Mucosa of rectum (tissue), 2 donors: Measurements from ENCODE around the gene USP16.
"Not testable (repeated sequence)": the region's sequence is repeated elsewhere in the genome, so short reads cannot be mapped to it uniquely, and the experiment has no call there.

Experiments used
- H3K27ac ChIP-seq, 2 donors: one replicate each; pipeline ENCODE4 v1.7.0; 2013; ENCODE audit warnings: inconsistent platforms in 2 of 2, low read depth in 2 of 2, low read length in 2 of 2
- H3K27me3 ChIP-seq, 2 donors: one replicate each; pipeline ENCODE4 v1.7.0; 2013; ENCODE audit warnings: low read length in 2 of 2; ENCODE audit not compliant: control insufficient read depth in 2 of 2, insufficient read depth in 2 of 2
- H3K36me3 ChIP-seq, 2 donors: one replicate each; pipeline ENCODE4 v1.7.0; 2013; ENCODE audit warnings: low read length in 2 of 2; ENCODE audit not compliant: control insufficient read depth in 2 of 2, insufficient read depth in 2 of 2
- H3K4me1 ChIP-seq, 2 donors: one replicate each; pipeline ENCODE4 v1.7.0; 2013; ENCODE audit warnings: low read length in 2 of 2, mild to moderate bottlenecking in 1 of 2; ENCODE audit not compliant: control insufficient read depth in 2 of 2, insufficient read depth in 2 of 2
- H3K4me3 ChIP-seq, 2 donors: one replicate each; pipeline ENCODE4 v1.7.0; 2013; ENCODE audit warnings: low read length in 2 of 2
- H3K9ac ChIP-seq, 2 donors: one replicate each; pipeline ENCODE4 v1.7.0; 2013; ENCODE audit warnings: low read length in 2 of 2, low read depth in 1 of 2, mild to moderate bottlenecking in 1 of 2
- H3K9me3 ChIP-seq, 2 donors: one replicate each; pipeline ENCODE4 v1.7.0; 2013; ENCODE audit warnings: low read length in 2 of 2; ENCODE audit not compliant: control insufficient read depth in 2 of 2
- donor health status: healthy.
- donor health status: Normal muscosa, but diverticular disease.

Gene USP16

GRCh38 chr21:29056538-29057050, 32.1 kb downstream of the USP16 start:
- Histone ChIP-seq H3K36me3 (peaks cover 56 to 74% of the 10 kb centered on the region in 2 donors), H3K4me1 (peaks cover 0 to 4% of the 10 kb centered on the region in 2 donors), H3K9me3 (no peaks in the 10 kb centered on the region), H3K27me3 (no peaks in the 10 kb centered on the region), H3K27ac (no peak overlapping the region), H3K4me3 (no peak overlapping the region), H3K9ac (no peak overlapping the region)

DNA sequence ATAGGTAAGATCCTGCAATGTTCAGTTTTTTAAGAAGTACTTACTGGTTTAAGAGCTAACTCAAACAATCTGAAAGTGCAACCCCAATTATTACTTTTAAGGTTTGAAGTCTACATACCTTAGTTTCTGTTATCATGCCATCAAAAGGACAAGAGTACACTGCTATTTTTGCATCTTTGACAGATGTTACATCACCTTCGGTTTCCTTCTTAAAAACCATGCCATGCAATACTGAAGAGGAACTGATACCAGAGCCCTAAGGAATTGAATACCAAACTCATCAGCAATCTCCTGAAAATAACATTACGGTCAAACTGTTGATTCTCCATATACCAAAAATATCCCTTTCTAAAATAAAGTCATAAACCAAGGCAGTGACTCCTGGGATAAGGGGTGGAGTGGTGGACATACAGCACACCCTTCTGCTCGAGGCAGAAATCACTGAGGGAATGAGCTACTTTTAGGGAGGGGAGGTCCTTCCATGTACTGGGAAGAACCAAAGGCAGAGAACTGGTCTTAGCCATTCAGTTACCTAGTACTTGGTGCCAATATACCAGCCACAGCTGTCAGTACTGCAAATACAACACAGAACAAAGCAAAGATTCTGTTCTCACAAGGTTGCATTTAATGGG, 40.5 kb downstream of the USP16 start:
- peak overlapping the region in 1 of 2 donors; percentile 17 for H3K27ac ChIP-seq
- peaks cover 69 to 77% of the 10 kb centered on the region in 2 donors for H3K36me3 ChIP-seq
- no peak overlapping the region for H3K4me3 ChIP-seq
- no peaks in the 10 kb centered on the region for H3K27me3 ChIP-seq
- no peaks in the 10 kb centered on the region for H3K9me3 ChIP-seq
- no peak overlapping the region for H3K9ac ChIP-seq
- H3K4me1 ChIP-seq, result no peaks in the 10 kb centered on the region

DNA sequence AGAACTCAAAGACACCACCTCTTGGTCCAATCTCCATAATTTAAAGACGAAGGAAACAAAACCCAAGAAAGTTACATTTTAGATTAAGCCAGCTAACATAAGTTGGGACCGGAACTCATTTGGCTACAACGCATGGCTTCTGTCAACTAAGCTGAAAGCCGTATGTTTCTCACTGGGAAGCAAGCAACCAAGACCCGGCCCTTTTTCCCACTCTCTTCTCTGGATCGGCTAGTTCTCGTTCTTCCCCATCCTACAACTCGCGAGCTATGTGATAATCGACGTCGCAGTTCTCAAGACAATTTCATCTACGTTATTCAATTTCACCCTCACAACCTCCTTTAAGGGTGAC, 48.4 kb downstream of the USP16 start:
- H3K27me3 ChIP-seq, result no peaks in the 10 kb centered on the region
- peaks cover under 1 to 9% of the 10 kb centered on the region in 2 donors for H3K36me3 ChIP-seq
- H3K4me3 ChIP-seq, result peak overlapping the region; percentile 92
- no peaks in the 10 kb centered on the region for H3K9me3 ChIP-seq
- H3K9ac ChIP-seq, result peak overlapping the region; percentile 83 to 92
- peak overlapping the region; percentile 81 to 89 for H3K27ac ChIP-seq
- H3K4me1 ChIP-seq, result peaks cover 10 to 12% of the 10 kb centered on the region in 2 donors

DNA sequence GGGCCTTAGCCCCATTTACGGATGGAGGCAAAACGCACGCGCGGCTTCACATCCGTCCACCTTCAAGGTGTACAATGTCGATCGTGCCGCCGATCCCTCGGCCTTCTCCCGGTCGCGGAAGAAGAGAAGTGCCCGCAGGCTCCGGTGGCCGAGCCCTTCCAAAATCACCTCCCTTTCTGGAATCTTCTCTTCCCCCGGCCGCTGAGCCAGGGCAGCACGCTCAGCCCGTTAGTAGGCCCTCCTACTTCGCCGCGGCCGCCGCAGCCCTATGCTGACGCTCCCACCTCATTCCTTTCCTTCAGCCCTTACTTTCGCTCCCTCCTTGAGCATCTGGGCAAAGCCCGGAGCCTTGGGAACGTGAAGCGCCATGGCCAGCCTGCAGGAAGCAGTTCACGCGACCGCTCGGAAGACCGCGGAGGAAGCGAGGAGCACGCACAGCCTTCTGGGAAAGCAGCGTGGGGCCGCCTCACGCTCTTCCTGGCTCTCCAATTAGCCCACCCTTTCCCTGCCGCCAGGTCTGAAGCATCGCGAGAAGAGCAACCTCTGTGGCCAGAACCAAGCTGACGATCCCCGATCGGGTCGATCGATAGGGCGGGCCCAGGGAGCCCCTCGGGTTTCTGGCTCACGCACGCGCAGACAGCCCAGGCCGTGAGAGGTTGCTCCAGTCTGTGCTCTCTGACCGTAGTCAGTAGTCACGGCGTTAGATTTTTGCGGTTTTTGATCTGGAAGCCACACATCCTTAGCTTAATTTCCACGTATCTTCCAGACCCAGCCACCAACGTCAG, 48.9 kb downstream of the USP16 start, which contains the start of gene CCT8:
TSS of gene CCT8 (minus strand) at position 427 of the 785 bp plus-strand sequence. CDS start at position 369, 58 bp downstream.
- Histone ChIP-seq H3K4me1 (peaks cover 10 to 12% of the 10 kb centered on the region in 2 donors), H3K27me3 (no peaks in the 10 kb centered on the region), H3K9me3 (no peaks in the 10 kb centered on the region), H3K27ac (peak within 1 kb of the TSS; percentile 86 to 89), H3K9ac (peak within 1 kb of the TSS; percentile 83 to 94), H3K36me3 (peaks cover 0 to 9% of the 10 kb centered on the region in 2 donors), H3K4me3 (peak within 1 kb of the TSS; percentile 92)

DNA sequence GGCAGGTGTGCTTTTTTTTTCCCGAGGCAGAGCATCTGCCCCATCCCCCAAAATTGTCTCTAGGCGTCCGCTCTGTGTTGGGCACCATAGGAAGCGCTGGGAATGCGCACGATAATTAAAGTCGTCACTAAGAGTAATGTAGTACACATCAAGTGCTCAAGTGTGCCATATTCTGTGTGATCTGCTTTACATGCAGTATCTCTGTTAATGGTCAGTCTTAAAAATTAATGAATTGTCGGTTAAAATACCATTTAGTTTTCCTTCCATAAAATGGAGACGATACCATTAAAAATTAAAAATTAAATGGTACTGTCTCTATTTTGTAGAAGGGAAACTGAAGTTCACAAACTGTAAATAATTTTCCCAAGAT, 49.5 kb downstream of the USP16 start:
- Histone ChIP-seq H3K4me1 (peaks cover 10 to 14% of the 10 kb centered on the region in 2 donors), H3K9me3 (no peaks in the 10 kb centered on the region)

GRCh38 chr21:29074783-29075182, 50.3 kb downstream of the USP16 start:
- Histone ChIP-seq H3K9ac (no peak overlapping the region), H3K36me3 (no peaks in the 10 kb centered on the region), H3K4me1 (peaks cover 10 to 16% of the 10 kb centered on the region in 2 donors), H3K9me3 (no peaks in the 10 kb centered on the region), H3K27ac (no peak overlapping the region), H3K27me3 (no peaks in the 10 kb centered on the region), H3K4me3 (no peak overlapping the region)

More for the DNA sequence above, 49.5 kb downstream of the USP16 start:
- Histone ChIP-seq H3K9ac (peak overlapping the region; percentile 83 to 94), H3K27me3 (no peaks in the 10 kb centered on the region), H3K36me3 (peaks cover 0 to 6% of the 10 kb centered on the region in 2 donors), H3K4me3 (peak overlapping the region; percentile 92), H3K27ac (peak overlapping the region; percentile 86 to 88)

- H3K27me3 ChIP-seq, result no peaks in the 10 kb centered on the region
- H3K9me3 ChIP-seq, result no peaks in the 10 kb centered on the region
- H3K36me3 ChIP-seq, result no peaks in the 10 kb centered on the region
- H3K27ac ChIP-seq, result peak overlapping the region; percentile 50 to 84
- no peak overlapping the region for H3K9ac ChIP-seq
- H3K4me3 ChIP-seq, result peak overlapping the region in 1 of 2 donors; percentile 76
- peaks cover 10 to 16% of the 10 kb centered on the region in 2 donors for H3K4me1 ChIP-seq
Measured at GRCh38 chr21:29075706-29076466, 51.4 kb downstream of the USP16 start.

- peak overlapping the region; percentile 60 to 76 for H3K4me3 ChIP-seq
Measured at GRCh38 chr21:29076731-29077640, 52.5 kb downstream of the USP16 start.

DNA sequence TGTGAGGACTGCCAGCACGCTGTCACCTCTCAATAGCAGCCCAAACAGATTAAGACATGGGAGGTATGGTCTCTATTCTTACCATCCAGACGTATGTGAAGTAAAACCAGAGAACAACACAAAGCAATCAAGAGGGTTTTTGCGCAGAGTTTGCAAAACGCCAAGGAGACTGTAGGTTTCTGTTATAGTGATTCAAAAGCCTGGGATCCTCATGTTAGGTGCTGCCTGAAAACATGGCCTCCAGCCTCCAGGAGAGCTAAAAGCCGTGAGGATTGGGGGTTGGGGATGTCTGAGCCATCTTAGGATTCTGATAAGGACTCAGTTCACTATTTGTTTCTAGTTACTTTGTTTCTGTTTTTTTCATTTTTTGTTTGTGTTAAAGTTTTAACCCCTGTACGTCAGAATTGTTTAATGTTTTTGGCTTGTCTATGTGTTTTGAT, 53.2 kb downstream of the USP16 start:
- H3K27me3 ChIP-seq, result no peaks in the 10 kb centered on the region
- H3K4me3 ChIP-seq, result peak overlapping the region; percentile 60 to 76
- peak overlapping the region; percentile 84 to 85 for H3K27ac ChIP-seq
- H3K9me3 ChIP-seq, result no peaks in the 10 kb centered on the region
- H3K4me1 ChIP-seq, result peaks cover 2 to 4% of the 10 kb centered on the region in 2 donors
- no peaks in the 10 kb centered on the region for H3K36me3 ChIP-seq
- H3K9ac ChIP-seq, result peak overlapping the region; percentile 52 to 71

More at GRCh38 chr21:29076731-29077640, 52.5 kb downstream of the USP16 start:
- H3K27me3 ChIP-seq, H3K9me3 ChIP-seq, H3K36me3 ChIP-seq, H3K4me1 ChIP-seq: not testable (repeated sequence)
- Histone ChIP-seq H3K9ac (peak overlapping the region; percentile 65 to 71), H3K27ac (peak overlapping the region; percentile 84 to 85)
